ES-I3 (cell line): Measurements from ENCODE around the gene NAXD.
"Not testable (repeated sequence)": the region's sequence is repeated elsewhere in the genome, so short reads cannot be mapped to it uniquely, and the experiment has no call there.

Source experiments
- H3K36me3 ChIP-seq: 2 replicates; pipeline ENCODE4 v1.6.1; 2013; ENCODE audit warnings: mild to moderate bottlenecking, low read length, control low read depth, moderate library complexity; ENCODE audit not compliant: insufficient read depth
- H3K4me1 ChIP-seq: 2 replicates; pipeline ENCODE4 v1.6.1; 2013; ENCODE audit warnings: mild to moderate bottlenecking, control low read depth, low read length; ENCODE audit not compliant: insufficient read depth
- H3K9ac ChIP-seq: 2 replicates; pipeline ENCODE4 v1.6.1; 2013; ENCODE audit warnings: low read depth, mild to moderate bottlenecking, low read length, moderate library complexity
- H3K9me3 ChIP-seq: 2 replicates; pipeline ENCODE4 v1.6.1; 2013; ENCODE audit warnings: mild to moderate bottlenecking, low read length, moderate library complexity; ENCODE audit not compliant: control insufficient read depth, insufficient read depth

The NAXD gene

GRCh38 chr13:110650436-110650835 is 35.1 kb downstream of the NAXD start:
- Histone ChIP-seq H3K9ac (no peak overlapping the region), H3K9me3 (no peaks in the 10 kb centered on the region), H3K4me1 (peaks cover 5% of the 10 kb centered on the region; the same call in 1 of the 2 replicates), H3K36me3 (no peaks in the 10 kb centered on the region)

GRCh38 chr13:110651271-110651670 is 35.9 kb downstream of the NAXD start:
- Histone ChIP-seq H3K4me1 (0 out of 2 replicates have a peak, but pooled peaks cover 4% of the 10 kb centered on the region), H3K9me3 (no peaks in the 10 kb centered on the region), H3K9ac (no peak overlapping the region), H3K36me3 (no peaks in the 10 kb centered on the region; the same call in 1 of the 2 replicates)

- Histone ChIP-seq H3K4me1 (0 out of 2 replicates have a peak, but pooled peaks cover 4% of the 10 kb centered on the region), H3K9me3 (no peaks in the 10 kb centered on the region), H3K36me3 (no peaks in the 10 kb centered on the region; the same call in 1 of the 2 replicates), H3K9ac (no peak overlapping the region)
Measured at GRCh38 chr13:110651726-110652230, 36.4 kb downstream of the NAXD start.

- 0 out of 2 replicates have a peak, but pooled peaks cover 4% of the 10 kb centered on the region for H3K4me1 ChIP-seq
- H3K9ac ChIP-seq = no peak overlapping the region
- H3K9me3 ChIP-seq = no peaks in the 10 kb centered on the region
- H3K36me3 ChIP-seq = no peaks in the 10 kb centered on the region; the same call in 1 of the 2 replicates
Measured at GRCh38 chr13:110652231-110652730, 36.9 kb downstream of the NAXD start.

DNA sequence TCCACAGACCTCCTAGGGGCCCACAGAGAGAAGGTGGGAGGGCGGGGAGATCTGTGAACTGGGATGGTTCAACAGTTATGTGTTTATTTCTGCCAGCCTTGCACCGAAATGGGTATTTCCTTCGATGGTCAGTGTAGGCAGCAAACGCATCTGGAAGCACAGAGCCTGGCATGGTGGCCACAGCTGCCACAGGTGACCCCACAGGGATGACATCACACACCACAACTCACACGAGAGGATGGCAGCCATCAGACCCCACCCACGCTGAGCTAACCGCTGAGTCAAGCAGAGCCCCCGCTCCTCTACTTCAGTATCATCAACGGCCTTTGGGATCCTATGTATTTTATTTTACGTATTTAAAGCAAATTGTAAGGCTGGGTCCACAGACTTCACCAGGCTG is 37.4 kb downstream of the NAXD start:
- Histone ChIP-seq H3K9ac (no peak overlapping the region), H3K4me1 (0 out of 2 replicates have a peak, but pooled peaks cover 4% of the 10 kb centered on the region), H3K36me3 (no peaks in the 10 kb centered on the region; the same call in 1 of the 2 replicates), H3K9me3 (no peaks in the 10 kb centered on the region)

DNA sequence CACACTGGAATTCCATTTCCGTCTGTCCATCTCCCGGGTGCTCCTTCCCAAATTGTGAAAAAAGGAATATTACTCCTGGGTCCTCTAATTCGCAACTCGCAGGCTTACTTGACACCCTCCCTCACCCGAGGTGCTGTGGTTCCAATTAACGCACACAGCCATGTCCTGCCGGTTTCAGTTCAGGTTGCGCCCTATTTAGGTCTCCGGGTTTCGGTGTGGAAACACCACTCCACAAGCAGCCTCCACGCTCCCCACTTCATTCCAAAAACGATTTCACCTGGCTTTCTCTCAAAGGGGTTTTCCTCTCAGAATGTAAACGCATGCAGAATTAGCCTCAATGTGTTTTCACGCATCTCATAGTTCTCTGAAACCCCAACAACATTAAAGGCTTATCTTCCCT is 37.9 kb downstream of the NAXD start:
- Histone ChIP-seq H3K36me3 (no peaks in the 10 kb centered on the region; the same call in 1 of the 2 replicates), H3K9ac (no peak overlapping the region), H3K4me1 (0 out of 2 replicates have a peak, but pooled peaks cover 4% of the 10 kb centered on the region), H3K9me3 (no peaks in the 10 kb centered on the region)

- H3K9me3 ChIP-seq = no peaks in the 10 kb centered on the region
- no peaks in the 10 kb centered on the region; the same call in 1 of the 2 replicates for H3K36me3 ChIP-seq
- no peak overlapping the region for H3K9ac ChIP-seq
- H3K4me1 ChIP-seq = 0 out of 2 replicates have a peak, but pooled peaks cover 4% of the 10 kb centered on the region
Measured at GRCh38 chr13:110653851-110654250, 38.5 kb downstream of the NAXD start.

DNA sequence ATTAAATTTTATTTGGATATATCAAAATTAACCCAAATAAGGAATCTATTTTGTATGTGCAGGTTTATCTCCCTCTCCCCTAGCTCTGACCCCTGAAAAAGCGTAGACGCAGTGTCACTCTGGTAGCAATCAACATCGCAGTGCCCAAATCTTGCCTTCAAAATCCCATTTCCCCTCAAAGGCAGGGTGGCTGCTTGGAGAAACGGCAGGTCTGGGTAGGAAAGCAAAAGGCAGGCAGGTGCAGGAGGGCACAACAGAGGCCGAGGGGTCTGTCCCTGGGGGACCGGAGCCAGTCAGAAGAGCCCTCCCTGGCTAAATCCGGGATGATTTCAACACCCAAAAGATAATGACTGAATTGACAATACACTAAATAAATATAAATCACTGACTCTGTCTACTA is 41.9 kb downstream of the NAXD start:
- H3K9ac ChIP-seq = no peak overlapping the region
- H3K9me3 ChIP-seq = peaks cover 9% of the 10 kb centered on the region
- H3K36me3 ChIP-seq = peaks cover 8% of the 10 kb centered on the region
- 0 out of 2 replicates have a peak, but pooled peaks cover 4% of the 10 kb centered on the region for H3K4me1 ChIP-seq

- not testable (repeated sequence) for H3K9ac ChIP-seq
Measured at GRCh38 chr13:110658218-110658911, 43.0 kb downstream of the NAXD start.

DNA sequence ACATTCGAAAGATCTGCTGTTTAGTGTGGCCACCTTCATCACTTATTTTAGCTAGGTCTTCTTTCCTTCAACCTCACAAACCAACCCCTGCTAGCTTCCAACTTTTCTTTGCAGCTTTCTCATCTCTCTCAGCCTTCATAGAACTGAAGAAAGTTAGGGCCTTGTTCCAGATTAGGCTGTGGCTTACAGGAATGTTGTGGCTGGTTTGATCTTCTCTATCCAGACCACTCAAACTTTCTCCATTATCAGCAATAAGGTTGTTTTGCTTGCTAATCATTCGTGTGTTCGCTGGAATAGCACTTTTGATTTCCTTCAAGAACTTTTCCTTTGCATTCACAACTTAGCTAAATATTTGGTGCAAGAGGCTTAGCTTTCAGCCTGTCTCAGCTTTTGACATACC is 45.9 kb downstream of the NAXD start:
- no peaks in the 10 kb centered on the region for H3K4me1 ChIP-seq
- no peak overlapping the region for H3K9ac ChIP-seq
- H3K36me3 ChIP-seq = peaks cover 17% of the 10 kb centered on the region
- H3K9me3 ChIP-seq = peaks cover 9% of the 10 kb centered on the region

More at GRCh38 chr13:110658218-110658911, 43.0 kb downstream of the NAXD start:
- H3K9me3 ChIP-seq, H3K4me1 ChIP-seq: not testable (repeated sequence)
- H3K36me3 ChIP-seq = peaks cover 14% of the 10 kb centered on the region

- Histone ChIP-seq H3K9me3 (peaks cover 9% of the 10 kb centered on the region), H3K9ac (no peak overlapping the region), H3K4me1 (no peaks in the 10 kb centered on the region), H3K36me3 (peaks cover 22% of the 10 kb centered on the region)
Measured at GRCh38 chr13:110662091-110662490, 46.7 kb downstream of the NAXD start.

DNA sequence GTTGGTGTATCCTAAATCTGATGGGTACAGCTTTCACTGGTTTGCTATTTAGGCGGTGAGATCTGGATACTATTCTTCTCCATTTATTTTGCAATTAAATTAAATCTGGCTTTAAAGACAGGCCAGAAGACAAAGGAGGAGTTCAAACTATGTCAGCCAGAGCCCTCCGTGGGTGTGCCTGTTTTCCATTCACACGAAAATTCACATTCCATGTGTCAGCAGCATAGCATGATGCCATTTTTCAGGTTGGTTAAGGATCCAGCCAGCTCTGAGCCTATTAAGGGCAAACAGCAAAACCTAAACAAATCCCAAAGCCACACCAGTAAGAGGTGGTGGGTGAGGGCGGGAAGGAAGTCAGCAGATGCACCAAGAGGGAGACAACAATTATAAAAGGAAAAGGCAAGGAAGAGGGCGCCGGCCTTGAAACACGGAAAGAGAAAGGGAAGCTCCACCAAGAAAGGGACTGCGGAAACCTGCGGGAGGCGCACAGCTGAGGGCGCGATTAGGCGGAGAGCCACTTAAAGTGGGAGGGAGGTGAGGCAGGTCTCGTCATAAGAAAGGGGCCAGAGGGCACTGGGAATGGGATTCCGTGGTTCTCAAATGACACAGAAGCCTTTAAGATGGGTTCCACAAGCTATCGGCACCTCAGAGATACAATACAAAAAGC is 47.6 kb downstream of the NAXD start:
- Histone ChIP-seq H3K4me1 (no peaks in the 10 kb centered on the region), H3K9ac (no peak overlapping the region), H3K36me3 (peaks cover 22% of the 10 kb centered on the region), H3K9me3 (peaks cover 9% of the 10 kb centered on the region)

- Histone ChIP-seq H3K9ac (no peak overlapping the region), H3K36me3 (peaks cover 22% of the 10 kb centered on the region), H3K9me3 (peaks cover 9% of the 10 kb centered on the region), H3K4me1 (no peaks in the 10 kb centered on the region)
Measured at GRCh38 chr13:110663491-110663890, 48.1 kb downstream of the NAXD start.

- Histone ChIP-seq H3K36me3 (peaks cover 25% of the 10 kb centered on the region), H3K4me1 (no peaks in the 10 kb centered on the region), H3K9me3 (peaks cover 11% of the 10 kb centered on the region), H3K9ac (no peak overlapping the region)
Measured at GRCh38 chr13:110664041-110664440, 48.7 kb downstream of the NAXD start.
